ENCODE data around the gene EVL. TPM values are rescaled to one million over a fixed set of nuclear protein-coding genes. Genes with fewer than 3 reads are reported as not detected.

Gene EVL
- total RNA-seq, 2 donors from 2014 or later, result 42.5 to 98.4 TPM

DNA sequence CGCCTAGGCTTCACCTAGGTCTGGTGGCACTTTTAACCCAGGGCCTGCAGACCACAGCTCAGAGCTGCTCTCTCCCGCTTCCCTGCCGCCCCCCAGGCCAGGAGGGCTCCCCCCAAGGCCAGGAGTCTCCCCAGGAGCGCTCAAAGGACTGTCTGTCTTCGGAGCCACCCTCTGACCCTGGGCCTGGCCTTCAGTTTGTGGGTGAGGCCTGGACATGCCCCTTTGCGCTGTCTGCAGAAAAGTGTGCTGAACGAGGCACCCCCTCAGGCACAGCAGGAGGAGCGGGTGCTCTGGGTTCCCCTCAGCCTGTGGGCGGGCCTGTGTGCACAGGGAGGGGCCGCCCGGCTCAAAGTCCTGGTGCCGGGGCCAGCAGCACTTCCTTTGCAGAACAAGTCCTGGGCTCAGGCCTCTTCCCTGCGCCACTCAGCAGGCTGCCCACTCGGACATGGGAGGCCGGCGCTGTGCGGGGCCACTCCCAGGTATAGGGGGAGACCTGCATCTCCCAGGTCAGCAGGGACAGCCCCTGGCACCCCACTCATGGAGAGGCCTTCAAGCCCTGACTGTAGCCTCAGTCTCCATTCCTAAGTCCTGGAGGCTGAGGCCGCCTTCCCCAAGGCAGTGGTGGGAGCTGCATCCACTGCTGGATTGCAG is 79.9 kb downstream of the EVL start:
- TF ChIP-seq POLR2AphosphoS5 (IDR thresholded peaks at IDR 0.05) (no peak), POLR2A (IDR thresholded peaks at IDR 0.05) (no peak)
- TF ChIP-seq, protein P1, sequence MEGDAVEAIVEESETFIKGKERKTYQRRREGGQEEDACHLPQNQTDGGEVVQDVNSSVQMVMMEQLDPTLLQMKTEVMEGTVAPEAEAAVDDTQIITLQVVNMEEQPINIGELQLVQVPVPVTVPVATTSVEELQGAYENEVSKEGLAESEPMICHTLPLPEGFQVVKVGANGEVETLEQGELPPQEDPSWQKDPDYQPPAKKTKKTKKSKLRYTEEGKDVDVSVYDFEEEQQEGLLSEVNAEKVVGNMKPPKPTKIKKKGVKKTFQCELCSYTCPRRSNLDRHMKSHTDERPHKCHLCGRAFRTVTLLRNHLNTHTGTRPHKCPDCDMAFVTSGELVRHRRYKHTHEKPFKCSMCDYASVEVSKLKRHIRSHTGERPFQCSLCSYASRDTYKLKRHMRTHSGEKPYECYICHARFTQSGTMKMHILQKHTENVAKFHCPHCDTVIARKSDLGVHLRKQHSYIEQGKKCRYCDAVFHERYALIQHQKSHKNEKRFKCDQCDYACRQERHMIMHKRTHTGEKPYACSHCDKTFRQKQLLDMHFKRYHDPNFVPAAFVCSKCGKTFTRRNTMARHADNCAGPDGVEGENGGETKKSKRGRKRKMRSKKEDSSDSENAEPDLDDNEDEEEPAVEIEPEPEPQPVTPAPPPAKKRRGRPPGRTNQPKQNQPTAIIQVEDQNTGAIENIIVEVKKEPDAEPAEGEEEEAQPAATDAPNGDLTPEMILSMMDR (IDR thresholded peaks at IDR 0.05), result no peak
- no peak for DNase-seq (ENCODE audit: low spot score)
- H3K9me3 ChIP-seq, result no peaks in the 10 kb centered on the region
- no peak overlapping the region for H3K27ac ChIP-seq
- intact Hi-C loops (cut with DNase I), result no loop called here
- 82% methylated on average over 16 of the region's 18 CpGs for WGBS
- H3K36me3 ChIP-seq, result no peaks in the 10 kb centered on the region
- H3K4me3 ChIP-seq, result no peak overlapping the region
- peaks cover 3% of the 10 kb centered on the region for H3K4me1 ChIP-seq (replicated peaks)
- no peaks in the 10 kb centered on the region for H3K27me3 ChIP-seq (replicated peaks; ENCODE audit: insufficient read depth)

DNA sequence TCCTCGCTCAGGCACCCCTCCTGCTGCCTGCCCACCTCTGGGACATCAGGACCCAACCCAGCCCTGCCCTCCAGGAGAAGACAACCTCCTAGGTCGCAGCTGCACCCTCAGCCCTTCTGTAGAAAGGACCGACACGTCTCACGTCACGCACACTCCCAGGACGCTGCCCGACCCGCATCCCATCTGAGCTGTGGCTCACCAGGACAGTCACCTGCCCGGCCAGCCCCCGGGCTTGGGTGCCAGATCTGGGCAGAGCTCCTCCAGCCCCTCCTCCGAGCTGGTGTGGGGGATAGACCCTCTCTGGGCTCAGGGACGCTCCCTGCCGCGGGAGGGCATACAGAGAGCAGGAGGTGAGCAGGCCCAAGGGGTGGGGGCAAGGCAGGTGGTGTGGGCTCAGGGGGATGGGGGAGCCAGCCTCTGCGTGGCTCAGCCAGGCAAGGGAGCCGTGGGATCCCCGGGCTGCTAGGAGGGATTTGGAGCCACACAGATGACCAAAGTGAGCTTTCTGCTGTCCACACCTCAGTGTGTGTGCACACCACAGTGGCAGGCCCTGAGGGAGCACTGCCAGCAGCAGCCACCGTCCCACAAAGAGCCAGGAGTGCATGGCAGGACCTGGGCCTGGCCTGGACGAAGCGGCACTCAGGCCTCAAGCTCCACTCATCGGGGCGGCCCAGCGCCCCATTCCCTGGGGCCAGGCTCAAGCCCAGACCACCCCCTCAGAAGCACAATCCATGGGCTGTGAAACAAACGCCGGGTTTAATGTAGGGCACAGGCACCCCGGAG is 80.7 kb downstream of the EVL start:
- Histone ChIP-seq H3K27me3 (replicated peaks; ENCODE audit: insufficient read depth) (no peaks in the 10 kb centered on the region), H3K4me1 (replicated peaks) (peaks cover 7% of the 10 kb centered on the region), H3K4me3 (no peak overlapping the region), H3K9me3 (no peaks in the 10 kb centered on the region), H3K36me3 (no peaks in the 10 kb centered on the region), H3K27ac (no peak overlapping the region)
- no peak for DNase-seq (ENCODE audit: low spot score)
- WGBS, result 86% methylated on average over 18 of the region's 27 CpGs
- intact Hi-C loops (cut with DNase I), result no loop called here
- TF ChIP-seq POLR2A (IDR thresholded peaks at IDR 0.05) (no peak), POLR2AphosphoS5 (IDR thresholded peaks at IDR 0.05) (no peak)
- TF ChIP-seq, protein P1 (IDR thresholded peaks at IDR 0.05), result no peak

DNA sequence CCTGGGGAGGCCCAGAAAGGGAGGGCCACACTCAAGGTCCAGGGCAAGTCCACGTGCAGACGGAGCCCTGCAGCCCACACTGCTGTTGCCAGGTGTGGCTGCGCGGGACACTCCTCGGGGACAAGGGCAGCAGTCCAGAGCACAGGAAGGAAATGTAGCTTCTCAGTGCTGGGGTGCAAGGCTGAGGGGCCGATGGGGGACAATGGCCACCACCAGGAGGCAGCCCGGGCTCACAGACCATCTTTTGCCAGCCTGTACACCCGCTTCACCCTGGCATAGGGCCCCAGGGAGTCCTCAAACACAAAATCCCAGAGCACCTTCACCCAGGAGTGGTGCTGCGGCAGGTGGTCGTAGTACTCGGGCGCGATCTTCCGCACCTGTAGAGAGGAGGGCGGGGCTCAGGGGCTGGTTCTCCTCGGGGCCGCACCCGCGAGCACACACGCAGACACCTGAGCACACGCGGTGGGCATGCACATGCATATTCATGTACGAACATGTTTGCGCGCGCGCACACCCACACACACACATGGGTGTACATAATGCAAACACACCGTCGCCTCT is 81.4 kb downstream of the EVL start:
- 91% methylated on average over 24 of the region's 29 CpGs for whole genome bisulfite sequencing
- Histone ChIP-seq H3K4me3 (no peak overlapping the region), H3K4me1 (replicated peaks) (peaks cover 7% of the 10 kb centered on the region), H3K9me3 (no peaks in the 10 kb centered on the region), H3K27me3 (replicated peaks; ENCODE audit: insufficient read depth) (no peaks in the 10 kb centered on the region), H3K27ac (no peak overlapping the region), H3K36me3 (no peaks in the 10 kb centered on the region)
- DNase-seq (ENCODE audit: low spot score), result no peak
- TF ChIP-seq, protein P1 (IDR thresholded peaks at IDR 0.05), result no peak
- TF ChIP-seq POLR2A (IDR thresholded peaks at IDR 0.05), result no peak
- TF ChIP-seq POLR2AphosphoS5 (IDR thresholded peaks at IDR 0.05), result no peak
- intact Hi-C loops (cut with DNase I), result no loop called here

DNA sequence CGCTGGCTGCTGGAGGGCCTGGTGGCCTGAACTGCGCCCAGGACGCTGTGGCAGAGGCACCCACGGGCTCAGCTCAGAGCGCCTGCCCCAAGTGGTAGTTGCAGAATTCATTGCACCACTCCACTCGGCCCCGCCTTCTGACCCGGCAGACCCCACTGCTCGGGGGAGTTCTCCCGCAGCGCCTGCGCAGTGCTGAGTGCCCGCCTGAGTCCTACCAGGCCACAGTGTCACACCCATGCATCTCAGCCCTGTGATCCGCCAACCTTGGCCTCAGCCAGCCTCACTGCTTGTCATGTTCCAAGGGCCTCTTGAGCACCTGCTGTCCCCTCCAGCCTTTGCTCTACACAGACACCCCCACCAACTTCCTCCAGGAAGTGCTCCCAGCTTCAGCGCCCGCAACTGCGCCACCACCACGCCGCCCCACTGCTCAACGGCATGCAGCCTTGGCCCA is 82.0 kb downstream of the EVL start:
- intact Hi-C loops (cut with DNase I), result no loop called here
- Histone ChIP-seq H3K4me3 (no peak overlapping the region), H3K27me3 (replicated peaks; ENCODE audit: insufficient read depth) (no peaks in the 10 kb centered on the region), H3K27ac (no peak overlapping the region), H3K36me3 (no peaks in the 10 kb centered on the region), H3K9me3 (no peaks in the 10 kb centered on the region), H3K4me1 (replicated peaks) (peaks cover 7% of the 10 kb centered on the region)
- 78% methylated on average over 10 of the region's 20 CpGs for WGBS
- no peak for TF ChIP-seq POLR2A (IDR thresholded peaks at IDR 0.05)
- TF ChIP-seq, protein P1 (IDR thresholded peaks at IDR 0.05), result no peak
- no peak for TF ChIP-seq POLR2AphosphoS5 (IDR thresholded peaks at IDR 0.05)
- DNase-seq (ENCODE audit: low spot score), result no peak

Measured in prostate gland (tissue), 2 donors.